HG02759 (cell line): ENCODE measurements around the gene TTC1.
"Not testable (repeated sequence)": the region's sequence is repeated elsewhere in the genome, so short reads cannot be mapped to it uniquely, and the experiment has no call there.

ENCODE experiments used
- ATAC-seq: cut with Tn5 transposase; IDR thresholded peaks from one replicate; pipeline ENCODE4 v1.9.1; 2021; ENCODE audit warnings: mild to moderate bottlenecking, moderate library complexity; ENCODE audit not compliant: unreplicated experiment

Gene TTC1

GRCh38 chr5:160008877-160009590, at the start of gene TTC1:
Gene TTC1, plus strand, starts transcription at chr5:160009139. Its CDS starts 1,390 bp downstream, at chr5:160010529.
- ATAC-seq, result peak; percentile 100

GRCh38 chr5:159961176-159962160, 47.5 kb upstream of the TTC1 start:
- ATAC-seq, result no peak

GRCh38 chr5:159962214-159962613, 46.7 kb upstream of the TTC1 start:
- ATAC-seq, result no peak

- no peak for ATAC-seq
Observed at GRCh38 chr5:159963935-159964334, 45.0 kb upstream of the TTC1 start.

- ATAC-seq, result no peak
Observed at GRCh38 chr5:159965031-159965837, 43.7 kb upstream of the TTC1 start.

- not testable (repeated sequence) for ATAC-seq
Observed at GRCh38 chr5:159965838-159966128, 43.2 kb upstream of the TTC1 start.

- ATAC-seq, result no peak
Observed at GRCh38 chr5:159969966-159970365, 39.0 kb upstream of the TTC1 start.

- no peak for ATAC-seq
Observed at GRCh38 chr5:159971038-159971437, 37.9 kb upstream of the TTC1 start.

- no peak for ATAC-seq
Observed at GRCh38 chr5:159971514-159971913, 37.4 kb upstream of the TTC1 start.

GRCh38 chr5:159971931-159972461, 36.9 kb upstream of the TTC1 start:
- no peak for ATAC-seq

- no peak for ATAC-seq
Observed at GRCh38 chr5:159972538-159973362, 36.2 kb upstream of the TTC1 start.

- no peak for ATAC-seq
Observed at GRCh38 chr5:159975462-159976019, 33.4 kb upstream of the TTC1 start.

- no peak for ATAC-seq
Observed at GRCh38 chr5:159976921-159977320, 32.0 kb upstream of the TTC1 start.

GRCh38 chr5:159978358-159978757, 30.6 kb upstream of the TTC1 start:
- ATAC-seq, result no peak

- no peak for ATAC-seq
Observed at GRCh38 chr5:159982421-159983173, 26.3 kb upstream of the TTC1 start.

GRCh38 chr5:159987031-159987674, 21.8 kb upstream of the TTC1 start:
- ATAC-seq, result peak; percentile 94

- no peak for ATAC-seq
Observed at GRCh38 chr5:159990506-159990905, 18.4 kb upstream of the TTC1 start.

- no peak for ATAC-seq
Observed at GRCh38 chr5:159992566-159992965, 16.4 kb upstream of the TTC1 start.

GRCh38 chr5:159993194-159993593, 15.7 kb upstream of the TTC1 start:
- ATAC-seq, result no peak
